GM19193 (cell line): ENCODE data around the gene CELSR1.

ENCODE experiments used
- POLR2A ChIP-seq: IDR thresholded peaks from 4 replicates; pipeline ENCODE4 v1.6.1; 2011; ENCODE audit not compliant: insufficient read depth, insufficient read length; ENCODE audit errors: extremely low read depth

The CELSR1 gene

GRCh38 chr22:46502440-46503175 is 34.8 kb downstream of the CELSR1 start:
- no peak for TF ChIP-seq POLR2A

- TF ChIP-seq POLR2A: no peak
Measured at GRCh38 chr22:46501701-46502100, 35.7 kb downstream of the CELSR1 start.

GRCh38 chr22:46500201-46500600 is 37.2 kb downstream of the CELSR1 start:
- no peak for TF ChIP-seq POLR2A

- no peak for TF ChIP-seq POLR2A
Measured at GRCh38 chr22:46499805-46500189, 37.6 kb downstream of the CELSR1 start.

GRCh38 chr22:46491946-46492345 is 45.5 kb downstream of the CELSR1 start:
- TF ChIP-seq POLR2A: no peak

- TF ChIP-seq POLR2A: no peak
Measured at GRCh38 chr22:46490538-46490937, 46.9 kb downstream of the CELSR1 start.

GRCh38 chr22:46486996-46487717 is 50.3 kb downstream of the CELSR1 start:
- no peak for TF ChIP-seq POLR2A

GRCh38 chr22:46484861-46485595 is 52.4 kb downstream of the CELSR1 start:
- TF ChIP-seq POLR2A: no peak

- no peak for TF ChIP-seq POLR2A
Measured at GRCh38 chr22:46484156-46484860, 53.1 kb downstream of the CELSR1 start.

GRCh38 chr22:46483353-46483752 is 54.1 kb downstream of the CELSR1 start:
- no peak for TF ChIP-seq POLR2A

GRCh38 chr22:46482056-46482675 is 55.3 kb downstream of the CELSR1 start:
- TF ChIP-seq POLR2A: no peak

- no peak for TF ChIP-seq POLR2A
Measured at GRCh38 chr22:46481386-46481785, 56.0 kb downstream of the CELSR1 start.

- no peak for TF ChIP-seq POLR2A
Measured at GRCh38 chr22:46480396-46480795, 57.0 kb downstream of the CELSR1 start.

GRCh38 chr22:46479046-46479445 is 58.4 kb downstream of the CELSR1 start:
- TF ChIP-seq POLR2A: no peak
